SU-DHL-6 (cell line): ENCODE data around the gene RASGRF2.

Experiments used
- H2AFZ ChIP-seq: fragments of 200-600 bp; sonication (generic); 2 replicates; pipeline ENCODE4 v1.6.1; 2014; ENCODE audit warnings: low read depth, mild to moderate bottlenecking, moderate library complexity, mixed read lengths, antibody characterized with exemption, low read length; ENCODE audit not compliant: severe bottlenecking
- H3F3A ChIP-seq: fragments of 200-600 bp; shearing (Covaris generic); 2 replicates; pipeline ENCODE4 v1.6.0; 2016; ENCODE audit warnings: antibody characterized with exemption, mild to moderate bottlenecking; ENCODE audit not compliant: insufficient read depth
- H3K27ac ChIP-seq: fragments of 200-600 bp; sonication (generic); 2 replicates; pipeline ENCODE4 v1.5.1; 2016; ENCODE audit warnings: low read depth, mild to moderate bottlenecking, low read length, moderate library complexity, mixed read lengths
- H3K27me3 ChIP-seq: fragments of 200-600 bp; sonication (generic), shearing (Covaris generic); 2 replicates; pipeline ENCODE4 v1.6.0; 2014; ENCODE audit warnings: mild to moderate bottlenecking, low read length
- H3K36me3 ChIP-seq: fragments of 200-600 bp; sonication (generic); 2 replicates; pipeline ENCODE4 v1.6.1; 2014; ENCODE audit warnings: mild to moderate bottlenecking, low read length, mixed read lengths
- H3K4me2 ChIP-seq: fragments of 300-600, 200-600 bp; shearing (Covaris generic), sonication (generic); 2 replicates; pipeline ENCODE4 v1.6.0; 2014; ENCODE audit warnings: low read length, low read depth, mild to moderate bottlenecking; ENCODE audit not compliant: poor library complexity, severe bottlenecking
- H3K4me3 ChIP-seq: fragments of 200-600 bp; sonication (generic); 2 replicates; pipeline ENCODE4 v1.5.1; 2014; ENCODE audit warnings: antibody characterized with exemption, low read length, mild to moderate bottlenecking, mixed read lengths; ENCODE audit not compliant: insufficient read depth, poor library complexity, severe bottlenecking
- H3K79me2 ChIP-seq: fragments of 200-600 bp; sonication (generic); 2 replicates; pipeline ENCODE4 v1.6.1; 2014; ENCODE audit warnings: mild to moderate bottlenecking, low read length, moderate library complexity; ENCODE audit not compliant: insufficient read depth
- H3K9ac ChIP-seq: fragments of 200-600 bp; sonication (generic); 2 replicates; pipeline ENCODE4 v1.7.0; 2014; ENCODE audit warnings: mild to moderate bottlenecking, low read length
- H3K9me2 ChIP-seq: fragments of 200-600 bp; sonication (generic); replicated peaks from 2 replicates; pipeline ENCODE4 v1.6.1; 2014; ENCODE audit warnings: low read length; ENCODE audit not compliant: insufficient read depth
- H3K9me3 ChIP-seq: fragments of 200-600 bp; sonication (generic); 2 replicates; pipeline ENCODE4 v1.6.1; 2014; ENCODE audit warnings: low read length, mixed read lengths; ENCODE audit not compliant: insufficient read depth
- H4K20me1 ChIP-seq: fragments of 200-600 bp; sonication (generic); 2 replicates; pipeline ENCODE4 v1.6.1; 2014; ENCODE audit warnings: low read depth, mild to moderate bottlenecking, antibody characterized with exemption, low read length, moderate library complexity, mixed read lengths
- CTCF ChIP-seq: fragments of 200-600 bp; sonication (generic); IDR thresholded peaks from one replicate; pipeline ENCODE4 v1.5.1; 2017; ENCODE audit warnings: antibody characterized with exemption, mild to moderate bottlenecking, low read length, moderate library complexity; ENCODE audit not compliant: insufficient read depth, poor library complexity, severe bottlenecking
- EZH2phosphoT487 ChIP-seq: fragments of 200-600 bp; sonication (generic), shearing (Covaris generic); conservative IDR thresholded peaks from 2 replicates; pipeline ENCODE4 v1.6.1; 2018; ENCODE audit warnings: mild to moderate bottlenecking, antibody characterized with exemption, low read length, moderate library complexity, mixed read lengths

The RASGRF2 gene

GRCh38 chr5:81219389-81219788 lies 259.2 kb downstream of the RASGRF2 start:
- no peak for TF ChIP-seq EZH2phosphoT487
- TF ChIP-seq CTCF: no peak
- H3K27me3 ChIP-seq: no peaks in the 10 kb centered on the region
- H2AFZ ChIP-seq: no peak overlapping the region
- H3K27ac ChIP-seq: no peak overlapping the region
- no peak overlapping the region for H3K9ac ChIP-seq
- no peaks in the 10 kb centered on the region for H4K20me1 ChIP-seq
- no peaks in the 10 kb centered on the region for H3K9me2 ChIP-seq
- H3K36me3 ChIP-seq: no peaks in the 10 kb centered on the region
- H3F3A ChIP-seq: no peaks in the 10 kb centered on the region
- no peaks in the 10 kb centered on the region for H3K79me2 ChIP-seq
- no peak overlapping the region for H3K4me3 ChIP-seq
- no peaks in the 10 kb centered on the region for H3K9me3 ChIP-seq
- no peak overlapping the region for H3K4me2 ChIP-seq

GRCh38 chr5:81222285-81222684 lies 262.1 kb downstream of the RASGRF2 start:
- H3K79me2 ChIP-seq: no peaks in the 10 kb centered on the region

DNA sequence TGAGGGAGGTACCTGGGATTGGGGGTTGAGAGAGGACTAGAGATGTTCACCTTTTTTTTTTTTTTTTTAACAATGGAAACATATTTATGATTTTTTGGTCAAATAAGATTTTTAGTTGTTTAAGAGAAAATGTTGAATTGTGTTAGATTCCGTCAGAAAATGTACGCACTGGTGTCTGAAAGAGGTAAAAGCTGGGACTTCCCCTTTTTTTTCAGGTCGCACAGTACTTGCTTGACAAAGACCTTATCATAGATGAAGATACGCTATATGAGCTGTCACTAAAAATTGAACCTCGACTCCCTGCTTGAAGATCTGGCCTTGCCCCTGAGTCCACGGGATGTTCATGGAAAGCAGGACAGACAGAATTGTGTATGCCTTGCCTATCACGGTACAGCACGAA lies 265.3 kb downstream of the RASGRF2 start:
- H4K20me1 ChIP-seq: no peaks in the 10 kb centered on the region
- H3K79me2 ChIP-seq: no peaks in the 10 kb centered on the region
- no peaks in the 10 kb centered on the region for H3K36me3 ChIP-seq
- TF ChIP-seq EZH2phosphoT487 (no peak), CTCF (no peak)
- H3K27me3 ChIP-seq: no peaks in the 10 kb centered on the region
- H3F3A ChIP-seq: no peaks in the 10 kb centered on the region
- no peak overlapping the region for H3K9ac ChIP-seq
- no peaks in the 10 kb centered on the region for H3K9me2 ChIP-seq
- no peaks in the 10 kb centered on the region for H3K9me3 ChIP-seq
- H3K4me2 ChIP-seq: no peak overlapping the region
- H2AFZ ChIP-seq: no peak overlapping the region
- H3K4me3 ChIP-seq: no peak overlapping the region
- no peak overlapping the region for H3K27ac ChIP-seq

More at GRCh38 chr5:81222285-81222684, 262.1 kb downstream of the RASGRF2 start:
- no peaks in the 10 kb centered on the region for H3K27me3 ChIP-seq
- no peaks in the 10 kb centered on the region for H3K9me3 ChIP-seq
- no peaks in the 10 kb centered on the region for H3K36me3 ChIP-seq
- no peaks in the 10 kb centered on the region for H3F3A ChIP-seq
- no peak overlapping the region for H2AFZ ChIP-seq
- no peak overlapping the region for H3K9ac ChIP-seq
- H3K4me3 ChIP-seq: no peak overlapping the region
- no peak overlapping the region for H3K27ac ChIP-seq
- no peaks in the 10 kb centered on the region for H3K9me2 ChIP-seq
- no peak overlapping the region for H3K4me2 ChIP-seq
- TF ChIP-seq EZH2phosphoT487 (no peak), CTCF (no peak)
- no peaks in the 10 kb centered on the region for H4K20me1 ChIP-seq
